AG09319 (cell line): ENCODE results near the gene ANKRD24.

Source experiments
- DNase-seq: peaks from one replicate; pipeline ENCODE4 v3.0.0-alpha.2; 2010; ENCODE audit warnings: low read depth; ENCODE audit errors: extremely low read depth
- CTCF ChIP-seq: IDR thresholded peaks from 2 replicates; pipeline ENCODE4 v1.5.1; 2011; ENCODE audit warnings: low read depth, mild to moderate bottlenecking, inconsistent platforms, low read length, moderate library complexity

The ANKRD24 gene

GRCh38 chr19:4161415-4162077 lies 20.9 kb upstream of the ANKRD24 start:
- no peak for TF ChIP-seq CTCF
- DNase-seq: no peak

GRCh38 chr19:4164262-4164661 lies 18.2 kb upstream of the ANKRD24 start:
- TF ChIP-seq CTCF: no peak
- DNase-seq: no peak

GRCh38 chr19:4171676-4172075 lies 10.8 kb upstream of the ANKRD24 start:
- no peak for TF ChIP-seq CTCF
- DNase-seq: no peak

- no peak for TF ChIP-seq CTCF
- DNase-seq: no peak
Observed at GRCh38 chr19:4172861-4173473, 9.5 kb upstream of the ANKRD24 start.

- TF ChIP-seq CTCF: no peak
Observed at GRCh38 chr19:4173479-4174212, 8.8 kb upstream of the ANKRD24 start.

GRCh38 chr19:4174213-4174894 lies 8.1 kb upstream of the ANKRD24 start:
- DNase-seq: no peak
- TF ChIP-seq CTCF: no peak

More at GRCh38 chr19:4173479-4174212, 8.8 kb upstream of the ANKRD24 start:
- no peak for DNase-seq
